Measurements from ENCODE around the gene FMNL2.

Gene FMNL2

DNA sequence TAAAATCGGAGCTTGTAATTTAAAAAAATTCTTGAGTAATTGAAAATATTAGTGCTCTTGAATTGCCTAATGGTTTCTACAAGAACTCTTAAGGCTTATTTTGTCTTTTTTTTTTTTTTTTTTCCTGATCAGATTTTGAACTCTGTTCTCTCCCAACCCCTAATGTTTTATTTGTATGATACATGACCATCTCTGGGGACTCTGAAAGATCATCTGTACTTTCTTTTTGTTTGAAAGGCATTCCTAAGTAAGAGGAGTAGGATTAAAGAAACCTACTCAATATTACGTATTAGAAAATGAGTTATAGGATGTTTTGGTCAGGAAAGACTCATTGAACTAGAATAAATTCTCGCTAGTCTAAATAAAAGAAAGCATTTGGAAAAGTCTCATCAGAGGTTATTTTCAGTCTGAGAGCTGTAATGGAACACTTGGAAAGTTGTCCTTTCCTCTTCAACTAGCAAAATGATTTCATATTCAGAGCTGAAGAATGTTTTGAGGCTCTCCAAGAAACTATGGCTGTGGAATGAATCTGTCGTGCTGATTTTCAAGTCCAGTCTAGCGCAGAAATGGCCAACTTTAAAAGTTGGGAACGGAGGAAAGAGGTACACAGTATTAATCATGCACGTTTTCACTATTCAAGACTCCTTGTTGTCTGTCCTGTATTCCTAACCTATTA lies 199.6 kb downstream of the FMNL2 start:
- no peak for FAIRE-seq

GRCh38 chr2:152537081-152537651 lies 202.2 kb downstream of the FMNL2 start:
- FAIRE-seq, result no peak

DNA sequence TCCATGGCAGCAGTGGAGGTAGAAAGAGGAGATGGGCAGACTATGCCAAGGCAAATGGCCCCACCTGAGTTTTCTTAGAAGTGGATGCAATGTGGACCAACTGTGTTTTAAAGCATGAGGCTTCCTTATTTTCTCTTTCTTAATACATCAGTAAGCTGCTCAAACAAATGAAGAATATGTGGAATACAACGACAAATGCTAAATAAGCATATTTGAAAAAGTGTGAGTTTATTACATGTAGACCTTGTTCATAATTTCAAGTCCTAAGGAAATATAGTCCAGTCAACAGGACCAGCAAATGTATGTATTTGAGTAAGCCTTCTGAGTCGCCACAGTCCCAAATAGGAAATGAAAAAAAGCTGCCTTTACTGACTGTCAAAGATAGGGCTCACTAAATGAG lies 204.4 kb downstream of the FMNL2 start:
- FAIRE-seq, result no peak

DNA sequence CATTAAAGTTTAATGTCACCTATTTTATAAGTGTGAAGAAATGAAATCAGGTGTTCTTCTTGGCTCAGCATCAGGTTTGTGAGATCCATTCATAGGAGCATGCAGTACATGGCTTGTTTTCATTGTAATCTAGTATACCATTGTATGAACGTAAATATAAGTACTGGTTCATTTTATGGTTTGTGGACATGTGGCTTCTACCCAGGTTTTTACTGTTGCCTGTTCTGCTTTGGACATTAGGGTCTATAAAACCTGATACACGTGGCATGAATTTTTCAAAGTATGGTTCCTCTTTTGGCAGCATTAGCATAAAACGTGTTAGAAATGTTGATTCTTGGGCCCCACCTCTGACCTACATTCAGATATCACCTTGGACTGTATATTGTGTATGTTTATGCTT lies 206.7 kb downstream of the FMNL2 start:
- FAIRE-seq, result no peak

DNA sequence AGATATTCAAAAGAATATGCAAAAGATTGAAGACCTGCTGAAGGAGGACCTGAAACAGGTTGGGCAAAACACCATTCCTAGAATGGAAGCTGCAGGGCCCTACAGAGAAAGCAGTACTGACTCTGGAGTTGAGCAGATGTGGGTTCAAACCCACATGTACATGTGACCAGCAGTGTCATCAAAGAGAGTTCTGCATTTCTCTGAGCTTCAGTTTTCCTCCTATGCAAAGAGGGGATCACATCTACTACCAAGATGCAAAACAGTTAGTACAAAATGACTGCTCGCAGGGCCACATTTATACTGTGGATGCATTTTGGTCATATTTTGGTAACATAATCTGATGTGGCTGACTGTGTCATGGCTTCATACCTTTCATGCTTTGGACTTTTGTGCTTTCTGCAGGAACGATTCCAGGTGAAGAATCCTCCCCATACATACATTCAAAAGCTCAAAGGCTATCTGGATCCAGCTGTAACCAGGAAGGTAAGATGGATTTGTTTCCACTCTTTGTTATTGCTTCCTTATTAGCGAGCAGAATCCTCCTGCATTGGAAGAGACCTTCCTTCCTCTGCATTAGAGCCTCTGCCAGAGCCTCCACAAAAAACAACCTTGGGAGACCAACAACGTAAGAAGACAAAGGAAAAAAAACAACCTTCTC lies 207.5 kb downstream of the FMNL2 start:
- no peak for FAIRE-seq

- FAIRE-seq, result no peak
These were observed 208.1 kb downstream of the FMNL2 start for GRCh38 chr2:152542995-152543481.

DNA sequence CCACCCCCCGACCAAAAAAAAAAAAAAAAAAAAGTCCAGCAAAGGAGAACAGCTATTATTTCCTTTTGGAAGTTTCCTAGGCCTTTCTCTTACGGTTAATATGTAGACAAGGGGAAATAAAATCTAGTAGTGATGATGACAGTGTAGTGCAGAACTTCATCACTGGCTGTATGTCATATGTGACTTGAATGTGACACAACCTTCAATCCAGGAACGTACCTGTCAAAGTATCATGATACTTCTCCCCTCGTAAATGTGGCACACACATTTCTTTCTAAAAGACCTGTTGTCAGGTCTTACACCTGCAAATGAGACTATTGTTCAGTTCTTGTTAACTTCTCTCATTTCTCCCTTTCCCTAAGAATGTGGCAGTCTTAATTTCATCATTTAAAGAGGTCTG lies 208.7 kb downstream of the FMNL2 start:
- no peak for FAIRE-seq

- FAIRE-seq, result no peak
These were observed 209.7 kb downstream of the FMNL2 start for GRCh38 chr2:152544638-152545037.

- FAIRE-seq, result no peak
These were observed 211.4 kb downstream of the FMNL2 start for GRCh38 chr2:152546230-152546837.

GRCh38 chr2:152548111-152548875 lies 213.3 kb downstream of the FMNL2 start:
- FAIRE-seq, result no peak

DNA sequence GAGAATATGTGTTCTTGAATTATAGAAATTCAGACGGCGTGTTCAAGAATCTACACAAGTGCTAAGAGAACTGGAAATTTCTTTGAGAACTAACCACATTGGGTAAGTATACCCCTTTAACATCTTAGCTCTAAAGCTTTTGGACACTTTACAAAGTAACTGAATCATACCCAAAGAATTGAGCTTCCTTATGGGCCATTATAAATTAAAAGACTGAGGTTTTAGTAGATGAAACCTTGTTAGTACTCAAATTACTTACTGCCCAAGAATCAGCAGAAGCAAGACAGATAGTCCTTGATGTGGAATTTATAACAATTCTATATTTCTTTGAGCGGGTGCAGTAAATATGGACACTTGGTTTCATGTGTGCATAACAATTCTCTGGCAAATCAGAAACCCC lies 214.0 kb downstream of the FMNL2 start:
- no peak for FAIRE-seq

DNA sequence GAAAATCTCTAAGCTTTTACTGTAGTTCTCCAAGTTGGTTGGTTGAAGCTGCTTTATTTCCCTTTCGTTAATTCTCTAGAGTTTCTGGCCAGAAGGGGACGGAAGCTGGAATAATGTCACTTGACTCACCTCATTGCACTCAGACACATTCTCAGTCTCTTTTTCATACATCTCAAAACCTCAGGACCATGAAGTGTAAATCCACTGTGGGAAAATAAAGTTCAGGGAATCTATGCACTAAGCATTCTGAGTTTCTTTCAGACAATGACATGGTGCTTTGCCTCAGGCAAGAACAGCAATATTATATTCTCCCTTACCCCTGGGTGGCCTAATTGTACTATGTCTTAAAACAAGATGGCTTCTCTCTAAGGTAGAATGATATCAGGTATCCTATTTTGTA lies 214.4 kb downstream of the FMNL2 start:
- no peak for FAIRE-seq

GRCh38 chr2:152550386-152550785 lies 215.4 kb downstream of the FMNL2 start:
- FAIRE-seq, result no peak

- FAIRE-seq, result no peak
These were observed 217.9 kb downstream of the FMNL2 start for GRCh38 chr2:152552888-152553287.

GRCh38 chr2:152553518-152553917 lies 218.5 kb downstream of the FMNL2 start:
- no peak for FAIRE-seq

DNA sequence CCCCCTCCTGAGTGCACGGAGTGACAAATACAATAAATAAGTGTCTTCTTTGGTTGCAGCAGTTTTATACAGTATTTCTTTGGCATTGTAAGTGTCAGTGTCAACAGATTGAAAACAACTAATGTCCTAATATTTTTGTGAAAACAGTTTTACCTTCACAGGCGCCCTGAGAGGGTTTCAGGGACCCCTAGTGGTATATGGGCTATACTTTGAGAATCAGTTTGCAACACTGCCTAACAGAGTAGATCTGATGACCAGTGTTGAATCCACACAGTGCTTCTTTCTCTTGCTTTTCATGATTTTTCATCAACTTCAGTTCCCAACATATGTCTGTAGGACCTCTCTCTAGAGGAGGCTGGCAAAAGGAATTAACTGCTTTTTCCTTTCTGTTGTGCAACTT lies 220.1 kb downstream of the FMNL2 start:
- FAIRE-seq, result no peak

DNA sequence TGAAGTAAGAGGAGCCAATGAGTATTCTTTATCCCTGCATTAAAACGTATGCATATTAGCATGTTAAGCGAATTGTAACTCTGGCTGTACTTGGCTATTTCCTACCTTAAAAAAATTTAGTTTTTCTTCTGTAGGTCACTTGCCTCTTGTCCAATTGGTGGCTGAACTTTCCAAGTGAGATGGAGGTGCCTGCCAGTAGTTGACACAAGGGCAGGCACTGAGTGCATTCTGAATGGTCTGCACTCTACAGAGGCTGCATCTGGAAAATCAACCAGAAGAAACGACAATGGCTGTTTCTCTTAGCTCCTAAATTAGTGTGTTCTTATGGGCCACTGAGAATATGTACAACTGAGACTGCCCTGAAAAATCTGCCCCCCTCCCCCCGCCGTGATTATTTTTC lies 221.5 kb downstream of the FMNL2 start:
- no peak for FAIRE-seq

GRCh38 chr2:152557273-152557888 lies 222.4 kb downstream of the FMNL2 start:
- FAIRE-seq, result no peak

DNA sequence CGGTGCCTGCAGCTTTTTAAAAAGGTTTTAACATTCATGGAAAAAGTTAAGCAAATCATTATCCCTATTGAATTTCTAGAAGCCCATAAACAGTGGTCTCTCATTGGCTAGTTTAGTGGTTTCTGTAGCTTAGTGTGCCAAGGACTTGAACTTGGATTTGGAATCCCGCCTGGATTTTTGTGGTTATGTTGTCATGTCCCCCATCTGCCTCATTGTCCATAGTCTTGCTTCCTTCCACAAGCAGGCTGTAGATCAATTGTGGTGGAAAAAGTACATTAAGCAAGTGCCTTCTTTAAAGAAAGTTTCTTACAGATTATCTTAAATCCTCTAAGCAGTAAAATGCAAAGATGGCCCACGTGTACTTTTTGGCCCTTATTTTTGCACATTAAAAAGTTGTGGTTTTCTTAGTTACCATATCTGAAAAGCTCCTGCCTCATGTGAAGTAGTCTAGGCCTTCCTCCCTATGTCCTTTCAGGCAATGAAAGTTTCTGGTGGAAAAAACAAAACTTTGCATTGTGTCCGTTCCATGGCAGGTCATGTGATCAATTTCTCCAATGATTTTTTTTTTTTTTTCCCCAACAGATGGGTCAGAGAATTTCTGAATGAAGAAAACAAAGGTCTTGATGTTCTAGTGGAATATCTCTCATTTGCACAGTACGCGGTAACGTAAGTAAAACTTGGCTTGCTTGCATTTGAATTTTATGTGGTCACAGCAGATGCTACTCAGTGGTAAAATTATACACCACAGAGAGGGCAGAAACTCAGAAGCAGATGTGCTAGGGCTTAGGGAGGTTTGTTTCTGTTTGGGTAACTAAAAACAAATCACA lies 223.4 kb downstream of the FMNL2 start:
- FAIRE-seq, result no peak

DNA sequence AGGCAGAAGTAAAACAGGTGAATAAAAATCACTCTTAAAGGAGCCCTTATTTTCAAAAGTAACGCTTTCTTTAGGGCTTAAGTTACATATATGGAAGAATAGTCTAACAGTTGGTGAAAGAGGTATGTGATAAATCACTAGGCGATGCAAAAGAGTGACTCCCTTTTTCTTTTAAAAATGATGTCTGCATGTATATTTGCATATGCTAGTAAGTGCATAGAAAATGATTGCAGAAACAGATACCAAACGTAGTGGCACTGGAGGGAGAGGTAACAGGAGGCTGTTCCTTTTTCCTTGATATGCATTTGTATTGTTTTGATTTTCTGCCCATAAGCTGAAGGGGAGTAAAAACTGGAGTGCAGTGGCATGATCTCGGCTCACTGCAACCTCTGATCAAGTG lies 224.0 kb downstream of the FMNL2 start:
- FAIRE-seq, result no peak

GRCh38 chr2:152560166-152560565 lies 225.2 kb downstream of the FMNL2 start:
- FAIRE-seq, result no peak
